HG02938 (cell line): Measurements from ENCODE around the gene N4BP2L1.
"Not testable (repeated sequence)": the region's sequence is repeated elsewhere in the genome, so short reads cannot be mapped to it uniquely, and the experiment has no call there.

ENCODE experiments used
- ATAC-seq: cut with Tn5 transposase; IDR thresholded peaks from one replicate; pipeline ENCODE4 v1.9.1; 2021; ENCODE audit warnings: mild to moderate bottlenecking, moderate library complexity; ENCODE audit not compliant: unreplicated experiment

N4BP2L1 gene

DNA sequence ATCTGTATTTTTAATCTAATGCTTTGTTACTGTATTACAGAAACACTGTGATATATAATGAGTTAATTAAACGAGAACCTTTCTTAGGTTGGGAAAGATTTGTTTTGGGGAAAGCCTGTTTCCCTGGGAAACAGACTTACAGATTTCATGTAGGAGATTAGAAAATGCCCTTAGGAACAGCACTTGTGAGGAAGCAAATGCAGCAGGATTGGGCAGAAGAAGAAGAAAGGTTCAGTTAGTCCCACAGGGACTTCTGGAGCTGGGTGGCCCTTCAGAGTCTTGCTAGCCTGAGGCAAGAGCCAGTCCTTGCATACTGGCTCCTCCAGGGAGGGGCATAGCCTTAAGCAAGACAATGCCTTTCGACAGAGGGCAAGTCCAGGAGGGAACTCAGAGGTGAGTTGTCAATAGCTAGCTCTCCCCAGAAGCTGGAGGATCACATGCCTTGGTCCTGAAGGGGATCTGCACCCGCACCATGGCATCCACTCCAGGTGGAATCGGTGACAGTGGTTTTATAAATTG is 36.8 kb downstream of the N4BP2L1 start:
- ATAC-seq = no peak

DNA sequence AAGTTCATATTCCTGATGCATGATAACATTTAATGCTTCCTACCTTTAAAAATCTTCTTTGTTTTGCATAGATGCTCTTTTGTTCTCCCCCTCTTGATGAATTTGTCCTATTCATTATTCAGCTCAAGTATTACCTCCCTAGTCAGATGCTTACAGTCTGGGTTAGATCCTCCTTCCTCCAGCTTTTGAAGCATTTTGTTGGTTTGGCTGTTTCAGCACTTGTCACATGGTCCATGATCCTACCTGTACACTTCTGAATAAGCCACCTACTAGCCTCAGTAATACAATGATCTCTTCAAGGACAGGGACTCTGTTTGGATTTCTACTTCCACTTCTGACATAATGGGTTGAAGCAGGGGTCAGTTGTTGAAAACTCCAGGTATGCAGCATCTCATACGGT is 37.4 kb downstream of the N4BP2L1 start:
- no peak for ATAC-seq

DNA sequence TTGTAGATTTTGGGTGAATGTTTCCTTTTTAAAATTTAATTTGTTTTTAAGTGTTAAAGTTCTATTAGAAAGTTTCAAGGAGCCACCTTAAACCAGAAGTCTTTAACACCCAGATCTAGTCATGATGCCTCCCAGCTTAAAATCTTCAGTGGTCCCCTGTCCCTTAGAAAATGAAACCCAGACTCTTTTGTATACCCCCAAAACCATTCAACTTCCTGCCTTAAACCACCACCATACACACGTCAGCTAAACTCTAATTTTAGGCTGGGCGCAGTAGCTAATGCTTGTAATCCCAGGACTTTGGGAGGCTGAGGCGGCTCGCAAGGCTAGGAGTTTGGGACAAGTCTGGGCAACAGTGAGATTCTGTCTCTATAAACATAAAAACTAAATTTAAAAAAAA is 37.9 kb downstream of the N4BP2L1 start:
- ATAC-seq = peak; percentile 56

DNA sequence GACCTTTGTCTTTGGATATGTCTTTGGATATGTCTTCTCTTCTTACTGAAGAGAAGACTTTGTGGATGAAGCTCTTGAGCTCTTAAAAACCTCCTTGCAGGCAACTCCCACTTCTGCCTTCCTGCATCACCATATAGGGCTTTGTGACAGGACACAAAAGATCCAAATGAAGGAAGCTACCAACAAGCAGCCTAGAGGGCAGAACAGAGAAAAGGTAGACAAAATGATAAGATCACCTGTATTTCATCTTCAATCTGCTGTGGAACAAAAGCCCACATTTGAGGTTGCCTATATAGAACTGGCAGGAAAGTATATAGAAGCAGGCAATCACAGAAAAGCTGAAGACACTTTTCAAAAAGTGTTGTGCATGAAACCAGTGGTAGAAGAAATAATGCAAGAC is 42.5 kb downstream of the N4BP2L1 start:
- ATAC-seq = no peak

DNA sequence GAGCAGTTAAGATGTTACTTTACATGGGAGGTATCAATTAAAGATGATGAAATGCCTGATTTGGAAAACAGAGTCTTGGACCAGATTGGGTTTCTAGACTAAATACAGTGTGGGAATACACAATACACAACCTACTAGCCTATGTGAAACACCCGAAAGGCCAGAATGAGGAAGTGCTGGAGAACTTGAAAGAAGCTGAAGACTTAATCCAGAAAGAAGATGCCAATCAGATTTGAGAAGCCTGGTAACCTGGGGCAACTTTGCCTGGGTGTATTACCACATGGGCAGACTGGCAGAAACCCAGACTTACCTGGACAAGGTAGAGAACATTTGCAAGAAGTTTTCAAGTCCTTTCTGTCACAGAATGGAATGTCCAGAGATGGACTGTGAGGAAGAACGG is 43.2 kb downstream of the N4BP2L1 start:
- no peak for ATAC-seq

DNA sequence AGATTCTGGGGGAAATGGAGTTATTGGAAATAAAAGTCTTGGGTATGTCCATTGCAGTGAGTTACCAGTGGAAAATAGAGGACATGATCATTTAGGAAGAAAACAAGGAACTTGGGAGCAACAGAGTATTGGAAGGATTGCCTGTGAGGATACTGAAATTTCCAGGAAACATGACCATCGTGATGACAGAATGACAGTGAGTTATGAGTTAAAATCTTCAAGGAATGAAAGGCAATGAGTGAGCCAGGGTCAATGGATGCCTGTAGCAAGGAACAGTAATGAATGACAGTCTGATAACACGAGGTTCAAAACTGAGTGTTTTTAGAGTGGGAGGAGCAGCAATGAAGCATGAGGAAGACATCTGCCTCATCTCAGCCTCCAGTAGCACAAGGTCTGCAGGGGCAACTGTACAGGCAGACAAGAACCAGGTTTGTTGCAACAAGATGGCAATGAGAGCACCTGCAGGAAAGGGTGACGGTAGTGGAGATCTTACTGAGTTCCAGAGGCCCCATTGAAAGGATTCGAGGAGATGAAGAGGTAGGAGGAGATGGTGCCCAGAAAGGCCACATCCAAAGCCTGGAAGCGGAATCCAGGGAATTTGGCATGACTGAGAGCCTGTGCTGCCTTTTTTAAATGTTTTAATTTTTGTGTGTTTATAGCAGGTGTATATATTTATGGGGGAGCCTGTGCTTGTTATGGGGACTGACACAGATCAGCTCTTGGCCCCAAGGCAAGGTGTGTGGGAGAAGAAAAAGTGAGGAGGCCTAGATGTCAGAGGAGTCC is 43.9 kb downstream of the N4BP2L1 start:
- no peak for ATAC-seq

DNA sequence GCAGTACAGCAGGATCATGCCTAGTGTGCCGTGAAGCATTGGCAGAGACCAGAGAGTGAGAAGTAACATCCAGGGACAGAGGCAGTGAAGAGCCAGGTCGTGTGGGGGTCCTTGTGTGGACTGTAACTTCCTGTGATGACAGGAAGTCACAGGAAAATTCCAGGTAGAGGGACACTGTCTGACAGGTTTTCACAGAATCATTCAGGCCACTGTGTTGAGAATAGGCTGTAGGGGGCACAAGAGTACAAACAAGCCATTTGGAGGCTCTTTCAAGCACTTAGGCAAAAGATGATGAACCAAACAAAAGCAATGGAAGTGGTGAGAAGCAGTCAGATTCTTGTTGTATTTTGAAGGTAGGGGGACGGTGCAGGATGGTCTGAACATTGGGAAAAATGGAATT is 46.4 kb downstream of the N4BP2L1 start:
- no peak for ATAC-seq

DNA sequence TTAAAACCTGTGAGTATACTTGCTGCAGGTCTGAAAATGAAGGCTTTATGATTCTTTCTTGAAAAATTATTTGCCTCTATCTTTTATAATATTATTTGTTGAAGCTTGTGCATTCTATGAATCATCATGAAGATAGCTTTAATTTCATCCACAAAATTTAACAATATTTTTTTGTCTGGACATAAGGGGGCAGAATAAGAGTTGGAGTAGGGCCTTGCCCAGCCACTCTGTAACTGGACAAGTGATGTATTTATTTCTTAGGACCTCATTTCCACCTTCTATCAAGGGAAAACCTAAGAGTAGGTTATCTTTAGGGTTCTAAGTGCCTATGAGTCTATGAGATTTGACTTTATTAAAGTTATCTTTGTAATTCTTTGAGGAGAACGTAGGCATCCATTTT is 49.9 kb downstream of the N4BP2L1 start:
- ATAC-seq = no peak

DNA sequence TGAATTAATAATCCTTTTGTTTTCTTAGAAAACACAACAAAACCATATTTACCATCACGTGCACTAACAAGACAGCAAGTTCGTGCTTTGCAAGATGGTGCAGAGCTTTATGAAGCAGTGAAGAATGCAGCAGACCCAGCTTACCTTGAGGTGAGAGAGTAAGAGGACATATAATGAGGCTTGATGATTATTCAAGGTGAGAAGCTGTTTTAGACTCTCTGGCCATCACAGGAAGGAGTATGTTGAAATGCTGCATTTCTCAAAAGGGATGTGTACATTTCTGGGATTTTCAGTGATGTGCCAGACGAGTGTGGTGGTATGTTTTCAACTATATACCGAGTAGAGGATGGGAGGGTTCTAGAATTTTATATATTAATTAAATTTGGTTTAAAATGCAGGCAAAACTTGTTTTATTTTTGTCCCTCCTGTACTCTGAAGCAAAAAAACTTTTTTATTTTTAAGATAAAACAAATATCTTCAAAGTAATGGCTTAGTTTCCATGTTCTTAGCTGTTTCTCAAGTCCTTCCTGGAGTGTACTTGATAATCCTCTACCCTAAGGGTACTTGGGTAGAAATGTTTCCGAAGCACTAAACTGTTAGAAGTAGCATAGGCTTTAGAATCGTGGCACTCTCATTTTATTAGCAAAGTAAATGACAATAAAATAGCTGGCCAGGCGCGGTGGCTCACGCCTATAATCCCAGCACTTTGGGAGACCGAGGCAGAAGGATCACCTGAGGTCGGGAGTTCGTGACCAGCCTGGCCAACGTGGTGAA is 51.1 kb downstream of the N4BP2L1 start:
- no peak for ATAC-seq

DNA sequence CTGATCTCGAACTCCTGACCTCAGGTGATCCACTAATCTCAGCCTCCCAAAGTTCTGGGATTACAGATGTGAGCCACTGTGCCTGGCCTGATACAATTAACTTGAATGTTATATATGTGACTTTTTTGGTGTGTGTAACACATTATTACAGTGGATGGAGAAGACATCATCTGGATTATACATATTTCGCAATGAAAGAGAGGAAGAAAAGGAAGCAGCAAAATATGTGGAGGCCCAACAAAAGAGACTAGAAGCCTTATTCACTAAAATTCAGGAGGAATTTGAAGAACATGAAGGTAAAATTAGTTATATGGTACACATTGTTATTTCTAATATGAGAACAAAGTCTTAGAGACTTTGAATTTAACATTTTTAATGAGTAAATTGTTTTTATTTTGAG is 57.1 kb downstream of the N4BP2L1 start:
- ATAC-seq = no peak

DNA sequence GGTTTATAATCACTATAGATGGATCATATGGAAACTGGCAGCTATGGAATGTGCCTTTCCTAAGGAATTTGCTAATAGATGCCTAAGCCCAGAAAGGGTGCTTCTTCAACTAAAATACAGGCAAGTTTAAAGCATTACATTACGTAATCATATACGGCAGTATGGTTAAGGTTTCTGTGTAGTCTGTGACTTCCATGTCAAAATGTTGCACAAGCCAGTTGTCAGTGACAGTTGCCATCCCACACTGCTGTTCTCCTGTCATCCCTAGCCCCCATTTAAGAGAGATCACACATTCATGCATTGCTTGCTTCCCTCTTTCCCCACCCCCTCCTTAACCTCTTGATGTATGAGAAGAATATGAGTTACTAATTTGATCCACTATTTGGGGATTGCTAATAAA is 65.4 kb downstream of the N4BP2L1 start:
- ATAC-seq = no peak

DNA sequence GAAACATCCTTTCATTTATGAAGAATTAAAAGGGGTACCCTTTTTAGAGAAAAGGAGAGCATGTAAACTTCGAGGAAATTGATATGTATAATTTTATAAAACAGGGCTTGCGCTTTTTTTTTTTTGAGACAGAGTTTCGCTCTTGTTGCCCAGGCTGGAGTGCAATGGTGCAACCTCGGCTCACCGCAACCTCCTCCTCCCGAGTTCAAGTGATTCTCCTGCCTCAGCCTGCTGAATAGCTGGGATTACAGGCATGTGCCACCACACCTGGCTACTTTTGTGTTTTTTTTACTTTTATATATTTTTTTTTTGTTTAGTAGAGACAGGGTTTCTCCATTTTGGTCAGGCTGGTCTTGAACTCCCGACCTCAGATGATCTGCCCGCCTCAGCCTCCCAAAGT is 72.0 kb downstream of the N4BP2L1 start:
- ATAC-seq = not testable (repeated sequence)

DNA sequence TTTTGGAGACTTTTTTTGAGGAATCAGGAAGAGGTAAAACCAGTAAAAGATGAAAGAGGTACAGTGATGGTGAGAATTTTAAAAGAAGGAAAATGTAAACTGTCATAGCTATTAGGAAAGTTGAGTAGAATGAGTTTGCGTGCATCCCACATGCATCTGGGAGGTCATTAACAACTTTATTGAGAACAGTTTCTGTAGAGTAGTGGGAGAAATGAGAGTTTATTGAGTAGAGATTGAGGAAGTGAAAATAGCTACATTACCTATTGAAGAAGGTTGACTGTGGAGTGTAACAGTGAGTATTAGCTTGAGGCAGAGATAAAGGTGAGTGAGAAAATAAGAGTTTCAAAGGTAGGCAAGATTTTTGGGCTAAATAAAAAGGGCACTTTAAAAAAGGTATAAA is 73.9 kb downstream of the N4BP2L1 start:
- peak; percentile 75 for ATAC-seq

DNA sequence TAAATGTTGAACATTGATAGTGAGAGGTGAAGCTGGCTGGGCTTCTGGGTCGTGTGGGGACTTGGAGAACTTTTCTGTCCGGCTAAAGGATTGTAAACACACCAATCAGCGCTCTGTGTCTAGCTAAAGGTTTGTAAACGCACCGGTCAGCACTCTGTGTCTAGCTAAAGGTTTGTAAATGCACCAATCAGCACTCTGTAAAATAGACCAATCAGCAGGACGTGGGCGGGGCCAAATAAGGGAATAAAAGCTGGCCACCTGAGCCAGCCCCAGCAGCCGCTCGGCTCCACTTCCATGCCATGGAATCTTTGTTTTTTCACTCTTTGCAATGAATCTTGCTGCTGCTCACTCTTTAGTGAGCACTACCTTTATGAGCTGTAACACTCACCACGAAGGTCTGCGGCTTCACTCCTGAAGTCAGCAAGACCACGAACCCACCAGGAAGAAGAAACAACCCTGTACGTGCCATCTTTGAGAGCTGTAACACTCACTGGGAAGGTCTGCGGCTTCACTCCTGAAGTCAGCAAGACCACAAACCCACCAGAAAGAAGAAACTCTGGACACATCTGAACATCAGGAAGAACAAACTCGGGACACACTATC is 77.0 kb downstream of the N4BP2L1 start:
- ATAC-seq = not testable (repeated sequence)
